ACC112 (cell line): ENCODE results near the gene C17orf107.

ENCODE experiments used
- H2AFZ ChIP-seq: fragments of 200-600 bp; sonication (generic); one replicate; pipeline ENCODE4 v1.6.0; 2017; ENCODE audit warnings: antibody characterized with exemption, low read length; ENCODE audit not compliant: unreplicated experiment
- H3K27ac ChIP-seq: fragments of 200-600 bp; sonication (generic); 2 replicates; pipeline ENCODE4 v1.5.1; 2014; ENCODE audit warnings: low read depth, mild to moderate bottlenecking, antibody characterized with exemption, low read length, moderate library complexity
- H3K27me3 ChIP-seq: fragments of 200-600 bp; sonication (generic); 2 replicates; pipeline ENCODE4 v1.6.1; 2014; ENCODE audit warnings: mild to moderate bottlenecking, antibody characterized with exemption, low read length, moderate library complexity, mixed read lengths; ENCODE audit not compliant: insufficient read depth
- H3K36me3 ChIP-seq: fragments of 200-600 bp; sonication (generic); 2 replicates; pipeline ENCODE4 v1.6.1; 2016; ENCODE audit warnings: mild to moderate bottlenecking, antibody characterized with exemption, low read length, moderate library complexity, mixed read lengths; ENCODE audit not compliant: insufficient read depth
- H3K4me1 ChIP-seq: fragments of 200-600 bp; sonication (generic); one replicate; pipeline ENCODE4 v1.6.1; 2016; ENCODE audit warnings: low read length, mixed read lengths; ENCODE audit not compliant: insufficient read depth, unreplicated experiment, control insufficient read depth
- H3K4me3 ChIP-seq: fragments of 200-600 bp; sonication (generic); 2 replicates; pipeline ENCODE4 v1.5.1; 2014; ENCODE audit warnings: mild to moderate bottlenecking, low read depth, low read length
- H3K79me2 ChIP-seq: fragments of 200-600 bp; sonication (generic); one replicate; pipeline ENCODE4 v1.6.0; 2016; ENCODE audit warnings: low read length; ENCODE audit not compliant: control insufficient read depth, unreplicated experiment, insufficient read depth

Gene C17orf107

DNA sequence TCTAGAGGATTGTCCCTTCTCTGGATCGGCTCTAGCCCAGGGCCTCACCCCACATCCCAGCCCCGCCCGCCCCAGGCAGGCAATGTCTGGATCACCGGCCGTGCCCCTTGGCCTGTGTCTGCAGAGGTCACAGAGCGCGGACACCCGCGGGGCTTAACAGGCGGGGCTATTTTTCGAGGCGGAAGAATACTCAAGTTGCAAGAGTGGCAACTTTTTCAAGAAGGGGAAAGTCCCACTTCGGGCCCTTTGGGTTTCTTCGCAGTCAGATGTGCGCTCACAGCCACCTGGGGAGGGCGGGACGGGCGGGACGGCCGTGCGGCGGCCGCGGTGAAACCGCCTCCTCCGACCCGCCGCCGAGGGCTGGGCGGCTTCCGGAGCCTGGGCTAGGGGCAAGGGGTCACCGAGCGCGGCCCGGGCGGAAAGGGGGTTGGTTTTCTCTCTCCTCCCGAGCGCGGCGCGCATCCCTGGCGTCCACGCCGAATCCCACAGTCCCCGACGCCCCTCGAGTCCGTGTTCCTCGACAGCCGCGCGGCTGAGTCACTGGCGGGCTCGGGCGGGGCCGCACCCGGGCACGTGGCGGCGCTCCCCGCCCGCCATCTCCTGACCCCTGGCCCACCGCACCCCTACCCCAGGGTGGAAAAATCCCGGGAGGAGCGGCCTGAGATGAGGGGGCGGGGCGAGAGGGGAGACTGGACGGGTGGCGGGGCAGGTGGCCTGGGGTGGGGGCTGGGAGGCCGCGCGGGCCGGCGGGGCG, 50.2 kb downstream of the C17orf107 start:
- peaks cover 37% of the 10 kb centered on the region for H3K79me2 ChIP-seq
- peak overlapping the region; percentile 90 for H3K4me3 ChIP-seq
- H3K36me3 ChIP-seq = peaks cover 16% of the 10 kb centered on the region; the same call in 1 of the 2 replicates
- H2AFZ ChIP-seq = peak overlapping the region; percentile 77
- H3K4me1 ChIP-seq = peaks cover 41% of the 10 kb centered on the region
- no peaks in the 10 kb centered on the region for H3K27me3 ChIP-seq
- H3K27ac ChIP-seq = peak overlapping the region; percentile 94

DNA sequence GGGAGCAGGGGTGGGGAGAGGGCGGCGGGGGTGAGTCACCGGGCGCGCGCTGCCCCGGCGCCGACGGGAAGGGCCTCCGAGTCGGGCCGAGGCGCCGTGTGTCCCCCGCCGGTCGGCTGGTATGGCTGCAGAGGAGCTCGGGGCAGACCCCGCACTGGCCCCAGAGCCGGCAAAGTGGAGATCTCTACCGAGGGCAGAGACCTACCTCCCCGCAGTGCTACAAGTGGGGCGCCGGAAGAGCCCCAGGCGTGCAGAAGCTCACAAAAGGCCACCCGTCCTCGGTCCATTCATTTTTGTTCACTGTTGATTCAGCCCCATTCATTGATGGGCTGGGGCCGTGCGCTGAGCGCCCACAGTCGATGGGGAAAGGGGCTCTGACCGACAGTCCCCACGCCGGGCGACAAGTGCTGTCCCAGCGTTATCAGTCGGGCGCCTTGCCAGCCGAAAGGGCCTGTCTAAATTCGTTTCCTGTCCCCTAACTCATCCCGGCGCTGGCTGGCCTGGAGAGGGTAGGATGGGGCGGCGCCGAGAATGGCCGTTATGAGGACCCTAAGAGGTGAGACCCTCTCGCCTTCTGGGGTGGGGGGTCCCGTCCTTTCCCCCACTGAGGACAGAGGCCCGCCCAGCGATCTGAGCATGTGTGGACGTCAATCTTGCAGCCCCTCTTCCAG, 50.9 kb downstream of the C17orf107 start:
- Histone ChIP-seq H2AFZ (peak overlapping the region; percentile 42), H3K79me2 (peaks cover 31% of the 10 kb centered on the region)

GRCh38 chr17:4950746-4951204, 51.4 kb downstream of the C17orf107 start, which contains the start of gene ENO3:
Gene ENO3, plus strand, starts transcription at chr17:4951119. Its CDS starts 711 bp downstream, at chr17:4951830.
- Histone ChIP-seq H3K36me3 (peaks cover 16% of the 10 kb centered on the region; the same call in 1 of the 2 replicates), H3K27ac (peak within 1 kb of the TSS; percentile 94), H3K4me1 (peaks cover 30% of the 10 kb centered on the region), H2AFZ (peak within 1 kb of the TSS; percentile 42), H3K4me3 (peak within 1 kb of the TSS; percentile 90), H3K79me2 (peaks cover 26% of the 10 kb centered on the region), H3K27me3 (no peaks in the 10 kb centered on the region)

More for the DNA sequence above, 50.9 kb downstream of the C17orf107 start:
- H3K36me3 ChIP-seq = peaks cover 16% of the 10 kb centered on the region; the same call in 1 of the 2 replicates
- H3K4me1 ChIP-seq = peaks cover 35% of the 10 kb centered on the region
- H3K4me3 ChIP-seq = peak overlapping the region; percentile 90
- no peaks in the 10 kb centered on the region for H3K27me3 ChIP-seq
- H3K27ac ChIP-seq = peak overlapping the region; percentile 94

DNA sequence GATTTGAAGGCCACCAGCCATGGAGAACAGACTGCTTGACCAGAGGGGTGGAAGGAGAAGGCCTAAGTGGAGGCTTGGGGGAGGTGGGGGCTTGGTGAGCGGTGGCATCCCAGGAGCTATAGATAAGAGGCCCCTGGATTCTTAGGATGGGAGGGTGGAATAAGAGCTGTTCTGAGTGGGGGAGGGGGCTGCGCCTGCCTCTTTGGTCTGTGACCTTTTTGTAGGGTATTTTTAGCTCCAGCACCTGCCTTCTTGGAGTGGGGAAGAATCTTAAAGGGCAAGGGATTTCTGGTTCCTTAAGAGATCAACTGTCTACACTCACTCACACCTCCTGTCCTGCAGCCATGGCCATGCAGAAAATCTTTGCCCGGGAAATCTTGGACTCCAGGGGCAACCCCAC, 52.1 kb downstream of the C17orf107 start:
- Histone ChIP-seq H3K27ac (no peak overlapping the region), H3K79me2 (peaks cover 19% of the 10 kb centered on the region), H3K36me3 (peaks cover 12% of the 10 kb centered on the region; the same call in 1 of the 2 replicates), H3K4me1 (peaks cover 24% of the 10 kb centered on the region), H2AFZ (no peak overlapping the region), H3K4me3 (no peak overlapping the region), H3K27me3 (no peaks in the 10 kb centered on the region)
